GM18526 (cell line): ENCODE measurements around the gene PLA2G7.

ENCODE experiments used
- POLR2A ChIP-seq: IDR thresholded peaks from 3 replicates; pipeline ENCODE4 v1.6.1; 2011; ENCODE audit not compliant: insufficient read length; ENCODE audit errors: extremely low read depth

The PLA2G7 gene

GRCh38 chr6:46734867-46735719 is at the start of gene PLA2G7:
Gene PLA2G7, minus strand, starts transcription at chr6:46735375. Its CDS starts 12,484 bp downstream, at chr6:46722891.
- TF ChIP-seq POLR2A, result no peak

GRCh38 chr6:46784535-46784934 is 49.4 kb upstream of the PLA2G7 start:
- TF ChIP-seq POLR2A, result no peak

GRCh38 chr6:46781478-46782378 is 46.6 kb upstream of the PLA2G7 start:
- no peak for TF ChIP-seq POLR2A

- no peak for TF ChIP-seq POLR2A
These were observed 42.5 kb upstream of the PLA2G7 start for GRCh38 chr6:46777476-46778346.

- no peak for TF ChIP-seq POLR2A
These were observed 41.0 kb upstream of the PLA2G7 start for GRCh38 chr6:46776070-46776712.

- TF ChIP-seq POLR2A, result no peak
These were observed 38.2 kb upstream of the PLA2G7 start for GRCh38 chr6:46773201-46773855.

GRCh38 chr6:46772762-46773161 is 37.6 kb upstream of the PLA2G7 start:
- no peak for TF ChIP-seq POLR2A

GRCh38 chr6:46772016-46772415 is 36.8 kb upstream of the PLA2G7 start:
- no peak for TF ChIP-seq POLR2A

- no peak for TF ChIP-seq POLR2A
These were observed 29.8 kb upstream of the PLA2G7 start for GRCh38 chr6:46764961-46765360.

GRCh38 chr6:46763466-46763865 is 28.3 kb upstream of the PLA2G7 start:
- no peak for TF ChIP-seq POLR2A

GRCh38 chr6:46760925-46761324 is 25.8 kb upstream of the PLA2G7 start:
- TF ChIP-seq POLR2A, result no peak

- TF ChIP-seq POLR2A, result no peak
These were observed 24.0 kb upstream of the PLA2G7 start for GRCh38 chr6:46758960-46759753.

- TF ChIP-seq POLR2A, result no peak
These were observed 22.0 kb upstream of the PLA2G7 start for GRCh38 chr6:46757214-46757596.
